Hepatocyte (in vitro differentiated cells): ENCODE measurements around the gene TAS1R3. TPM values are rescaled to one million over a fixed set of nuclear protein-coding genes. Genes with fewer than 3 reads are reported as not detected.

ENCODE experiments used
- DNase-seq: peaks from one replicate; pipeline ENCODE4 v3.0.0-alpha.2; 2016; ENCODE audit warnings: low spot score
- H2AFZ ChIP-seq: fragments of 200-600 bp; sonication (generic); 2 replicates; pipeline ENCODE4 v1.6.0; 2016; ENCODE audit warnings: antibody characterized with exemption, mild to moderate bottlenecking
- H3K27ac ChIP-seq: fragments of 200-600 bp; sonication (generic); 2 replicates; pipeline ENCODE4 v1.5.1; 2016; ENCODE audit warnings: mild to moderate bottlenecking
- H3K27me3 ChIP-seq: fragments of 200-600 bp; sonication (generic); 2 replicates; pipeline ENCODE4 v1.6.1; 2016
- H3K36me3 ChIP-seq: fragments of 200-600 bp; sonication (generic); replicated peaks from 2 replicates; pipeline ENCODE4 v1.5.1; 2016; ENCODE audit warnings: low read depth; ENCODE audit not compliant: insufficient read depth
- H3K4me1 ChIP-seq: fragments of 200-600 bp; sonication (generic); 2 replicates; pipeline ENCODE4 v1.5.1; 2016; ENCODE audit warnings: mild to moderate bottlenecking, moderate library complexity; ENCODE audit not compliant: insufficient read depth
- H3K4me2 ChIP-seq: fragments of 200-600 bp; sonication (generic); 2 replicates; pipeline ENCODE4 v1.6.0; 2016
- H3K4me3 ChIP-seq: fragments of 200-600 bp; sonication (generic); 2 replicates; pipeline ENCODE4 v1.5.1; 2016; ENCODE audit warnings: mild to moderate bottlenecking
- H3K79me2 ChIP-seq: fragments of 200-600 bp; sonication (generic); 2 replicates; pipeline ENCODE4 v1.6.0; 2017; ENCODE audit warnings: mild to moderate bottlenecking
- H3K9me2 ChIP-seq: fragments of 200-600 bp; sonication (generic); replicated peaks from 2 replicates; pipeline ENCODE4 v1.6.0; 2017; ENCODE audit warnings: mild to moderate bottlenecking; ENCODE audit not compliant: insufficient read depth
- H3K9me3 ChIP-seq: fragments of 200-600 bp; sonication (generic); 2 replicates; pipeline ENCODE4 v1.5.1; 2016; ENCODE audit warnings: low read depth, mild to moderate bottlenecking
- H4K20me1 ChIP-seq: fragments of 200-600 bp; sonication (generic); 2 replicates; pipeline ENCODE4 v1.6.0; 2016; ENCODE audit warnings: mild to moderate bottlenecking; ENCODE audit not compliant: insufficient read depth, poor library complexity, severe bottlenecking
- EZH2 ChIP-seq: fragments of 200-600 bp; sonication (generic); IDR thresholded peaks from 2 replicates; pipeline ENCODE4 v1.6.1; 2016; ENCODE audit warnings: antibody characterized with exemption, mild to moderate bottlenecking, borderline replicate concordance
- EZH2phosphoT487 ChIP-seq: fragments of 200-600 bp; sonication (generic); IDR thresholded peaks from one replicate; pipeline ENCODE4 v1.6.1; 2018; ENCODE audit warnings: antibody characterized with exemption, mild to moderate bottlenecking, low read depth, moderate library complexity; ENCODE audit not compliant: unreplicated experiment, severe bottlenecking
- WGBS: methylation state at CpG from one replicate; pipeline ENCODE4 v1.1.6; 2016; ENCODE audit warnings: low lambda C conversion rate; ENCODE audit errors: missing lambda C conversion rate; 5-methylcytosine and 5-hydroxymethylcytosine counted together
- polyA plus RNA-seq: library from polyadenylated mRNA; unstranded; fragments of >200 nt; fragmentation: Nextera tagmentation; extraction: Ambion mirVana; gene quantifications from 2 replicates; pipeline ENCODE4 v1.2.1, GENCODE V29; 2016
- total RNA-seq: library from RNA; depleted of rRNA; stranded (reverse); fragments of >200 nt; gene quantifications from 2 replicates; pipeline ENCODE4 v1.2.3, GENCODE V29; 2014
- TF ChIP-seq, protein P1 (sequence below): fragments of 200-600 bp; sonication (generic); IDR thresholded peaks from 2 replicates; pipeline ENCODE4 v1.5.1; 2016; ENCODE audit warnings: antibody characterized with exemption, mild to moderate bottlenecking; ENCODE audit not compliant: poor library complexity

The TAS1R3 gene
- total and polyA plus RNA-seq, 2 experiments from 2014 or later, result 0.17 to 0.42 TPM

- H3K4me2 ChIP-seq, result no peak overlapping the region
- no peaks in the 10 kb centered on the region for H4K20me1 ChIP-seq
- no peak overlapping the region for H2AFZ ChIP-seq
- H3K9me2 ChIP-seq, result no peaks in the 10 kb centered on the region
- H3K27ac ChIP-seq, result no peak overlapping the region
- H3K79me2 ChIP-seq, result no peaks in the 10 kb centered on the region
- no peak overlapping the region for H3K4me3 ChIP-seq
- TF ChIP-seq EZH2, result no peak
- TF ChIP-seq EZH2phosphoT487, result no peak
- TF ChIP-seq, protein P1, sequence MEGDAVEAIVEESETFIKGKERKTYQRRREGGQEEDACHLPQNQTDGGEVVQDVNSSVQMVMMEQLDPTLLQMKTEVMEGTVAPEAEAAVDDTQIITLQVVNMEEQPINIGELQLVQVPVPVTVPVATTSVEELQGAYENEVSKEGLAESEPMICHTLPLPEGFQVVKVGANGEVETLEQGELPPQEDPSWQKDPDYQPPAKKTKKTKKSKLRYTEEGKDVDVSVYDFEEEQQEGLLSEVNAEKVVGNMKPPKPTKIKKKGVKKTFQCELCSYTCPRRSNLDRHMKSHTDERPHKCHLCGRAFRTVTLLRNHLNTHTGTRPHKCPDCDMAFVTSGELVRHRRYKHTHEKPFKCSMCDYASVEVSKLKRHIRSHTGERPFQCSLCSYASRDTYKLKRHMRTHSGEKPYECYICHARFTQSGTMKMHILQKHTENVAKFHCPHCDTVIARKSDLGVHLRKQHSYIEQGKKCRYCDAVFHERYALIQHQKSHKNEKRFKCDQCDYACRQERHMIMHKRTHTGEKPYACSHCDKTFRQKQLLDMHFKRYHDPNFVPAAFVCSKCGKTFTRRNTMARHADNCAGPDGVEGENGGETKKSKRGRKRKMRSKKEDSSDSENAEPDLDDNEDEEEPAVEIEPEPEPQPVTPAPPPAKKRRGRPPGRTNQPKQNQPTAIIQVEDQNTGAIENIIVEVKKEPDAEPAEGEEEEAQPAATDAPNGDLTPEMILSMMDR, result no peak
- H3K4me1 ChIP-seq, result peaks cover 15% of the 10 kb centered on the region
- no peaks in the 10 kb centered on the region for H3K36me3 ChIP-seq
- no peaks in the 10 kb centered on the region for H3K27me3 ChIP-seq
- DNase-seq, result no peak
- WGBS, result 93% methylated on average over 24 of the region's 36 CpGs
- no peaks in the 10 kb centered on the region for H3K9me3 ChIP-seq
Measured at GRCh38 chr1:1333551-1334241, 2.6 kb downstream of the TAS1R3 start.

DNA sequence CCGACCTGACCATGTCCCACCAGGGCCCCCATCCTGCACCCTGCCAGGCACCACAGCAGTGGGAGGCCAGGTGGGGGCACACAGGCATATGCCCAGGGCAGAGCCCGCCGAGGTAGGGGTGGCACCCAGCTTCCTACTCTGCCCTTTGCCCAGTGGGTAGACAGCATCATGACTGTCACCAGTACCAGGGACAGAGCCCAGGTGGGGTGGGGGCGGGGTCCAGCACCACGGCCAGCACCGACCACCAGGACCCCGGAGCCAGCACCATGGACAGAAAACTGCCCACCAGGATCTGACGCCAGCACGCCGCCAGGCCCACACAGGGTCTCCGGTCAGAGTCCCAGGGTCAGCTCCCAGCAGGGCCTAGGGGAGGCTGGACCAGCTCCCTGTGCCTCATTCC lies 3.8 kb downstream of the TAS1R3 start:
- no peaks in the 10 kb centered on the region for H3K36me3 ChIP-seq
- no peak overlapping the region for H3K27ac ChIP-seq
- TF ChIP-seq EZH2phosphoT487, result no peak
- TF ChIP-seq, protein P1, result no peak
- no peak for TF ChIP-seq EZH2
- no peaks in the 10 kb centered on the region for H3K9me3 ChIP-seq
- no peaks in the 10 kb centered on the region for H4K20me1 ChIP-seq
- no peaks in the 10 kb centered on the region for H3K79me2 ChIP-seq
- H3K4me2 ChIP-seq, result no peak overlapping the region
- no peak overlapping the region for H2AFZ ChIP-seq
- H3K4me3 ChIP-seq, result no peak overlapping the region
- no peaks in the 10 kb centered on the region for H3K9me2 ChIP-seq
- DNase-seq, result no peak
- no peaks in the 10 kb centered on the region for H3K27me3 ChIP-seq
- H3K4me1 ChIP-seq, result peaks cover 15% of the 10 kb centered on the region
- 54% methylated on average over 11 of the region's 11 CpGs for WGBS

- H3K27ac ChIP-seq, result no peak overlapping the region
- no peaks in the 10 kb centered on the region for H3K9me3 ChIP-seq
- H2AFZ ChIP-seq, result no peak overlapping the region
- no peaks in the 10 kb centered on the region for H3K27me3 ChIP-seq
- no peaks in the 10 kb centered on the region for H3K9me2 ChIP-seq
- WGBS, result 85% methylated on average over 16 of the region's 16 CpGs
- H3K4me3 ChIP-seq, result no peak overlapping the region
- H3K4me2 ChIP-seq, result no peak overlapping the region
- no peaks in the 10 kb centered on the region for H3K79me2 ChIP-seq
- no peaks in the 10 kb centered on the region for H3K36me3 ChIP-seq
- no peak for DNase-seq
- no peaks in the 10 kb centered on the region for H4K20me1 ChIP-seq
- peaks cover 13% of the 10 kb centered on the region for H3K4me1 ChIP-seq
- TF ChIP-seq, protein P1, result no peak
Measured at GRCh38 chr1:1335283-1335682, 4.2 kb downstream of the TAS1R3 start.
